Measurements from ENCODE around the gene ATP1A4.

Gene ATP1A4

DNA sequence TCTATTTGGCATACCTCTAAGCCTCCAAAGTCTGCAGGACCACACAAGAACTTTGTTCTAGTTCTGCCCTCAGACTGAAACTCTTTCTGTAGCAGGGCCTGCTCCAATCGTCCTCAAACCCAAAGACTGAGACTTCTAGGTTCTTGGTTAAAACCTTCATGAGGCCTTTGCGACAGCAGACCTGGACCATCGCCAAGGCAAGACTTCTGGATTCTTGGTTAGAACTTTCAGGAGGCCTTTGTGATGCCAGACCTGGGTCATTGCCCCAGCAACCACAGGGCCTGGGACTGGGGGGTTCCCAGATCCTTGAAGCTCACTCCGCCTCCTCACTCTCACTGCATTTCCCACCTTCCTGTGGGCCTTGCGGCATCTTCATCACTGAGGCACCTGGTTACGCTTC, at the start of gene ATP1A4:
Gene ATP1A4 (plus strand): TSS at position 301 of the 400 bp plus-strand sequence. CDS start 438 bp downstream, outside the sequence.
- TF ChIP-seq, protein P1, sequence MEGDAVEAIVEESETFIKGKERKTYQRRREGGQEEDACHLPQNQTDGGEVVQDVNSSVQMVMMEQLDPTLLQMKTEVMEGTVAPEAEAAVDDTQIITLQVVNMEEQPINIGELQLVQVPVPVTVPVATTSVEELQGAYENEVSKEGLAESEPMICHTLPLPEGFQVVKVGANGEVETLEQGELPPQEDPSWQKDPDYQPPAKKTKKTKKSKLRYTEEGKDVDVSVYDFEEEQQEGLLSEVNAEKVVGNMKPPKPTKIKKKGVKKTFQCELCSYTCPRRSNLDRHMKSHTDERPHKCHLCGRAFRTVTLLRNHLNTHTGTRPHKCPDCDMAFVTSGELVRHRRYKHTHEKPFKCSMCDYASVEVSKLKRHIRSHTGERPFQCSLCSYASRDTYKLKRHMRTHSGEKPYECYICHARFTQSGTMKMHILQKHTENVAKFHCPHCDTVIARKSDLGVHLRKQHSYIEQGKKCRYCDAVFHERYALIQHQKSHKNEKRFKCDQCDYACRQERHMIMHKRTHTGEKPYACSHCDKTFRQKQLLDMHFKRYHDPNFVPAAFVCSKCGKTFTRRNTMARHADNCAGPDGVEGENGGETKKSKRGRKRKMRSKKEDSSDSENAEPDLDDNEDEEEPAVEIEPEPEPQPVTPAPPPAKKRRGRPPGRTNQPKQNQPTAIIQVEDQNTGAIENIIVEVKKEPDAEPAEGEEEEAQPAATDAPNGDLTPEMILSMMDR (IDR thresholded peaks at IDR 0.05; ENCODE audit: low read depth, low read length, poor library complexity, severe bottlenecking), result no peak
- no peak for TF ChIP-seq EZH2phosphoT487 (IDR thresholded peaks at IDR 0.05; ENCODE audit: borderline replicate concordance, low read length)
- Histone ChIP-seq H3K9me3 (ENCODE audit: control insufficient read depth, insufficient read depth, low read length) (no peaks in the 10 kb centered on the region), H3K4me2 (ENCODE audit: low read length) (no peak within 1 kb of the TSS), H3K4me1 (ENCODE audit: control insufficient read depth, low read length) (no peaks in the 10 kb centered on the region), H4K20me1 (ENCODE audit: control insufficient read depth, insufficient read depth, low read depth, low read length) (no peaks in the 10 kb centered on the region), H3K27ac (ENCODE audit: low read depth, low read length) (no peak within 1 kb of the TSS), H3F3A (ENCODE audit: control insufficient read depth, insufficient read depth) (no peaks in the 10 kb centered on the region), H3K27me3 (ENCODE audit: control insufficient read depth, low read length) (peaks cover 7% of the 10 kb centered on the region), H3K36me3 (ENCODE audit: control insufficient read depth, low read length) (no peaks in the 10 kb centered on the region), H3K4me3 (ENCODE audit: low read length) (no peak within 1 kb of the TSS), H3K79me2 (ENCODE audit: control insufficient read depth, low read length) (no peaks in the 10 kb centered on the region), H3K9me2 (replicated peaks; ENCODE audit: control insufficient read depth, low read length) (no peaks in the 10 kb centered on the region)

- Histone ChIP-seq H3K9me2 (replicated peaks; ENCODE audit: control insufficient read depth, low read length) (no peaks in the 10 kb centered on the region), H4K20me1 (ENCODE audit: control insufficient read depth, insufficient read depth, low read depth, low read length) (no peaks in the 10 kb centered on the region), H3K9me3 (ENCODE audit: control insufficient read depth, insufficient read depth, low read length) (no peaks in the 10 kb centered on the region), H3K4me2 (ENCODE audit: low read length) (peak overlapping the region; percentile 73), H3K27ac (ENCODE audit: low read depth, low read length) (no peak overlapping the region), H3K79me2 (ENCODE audit: control insufficient read depth, low read length) (peaks cover 14% of the 10 kb centered on the region), H3K27me3 (ENCODE audit: control insufficient read depth, low read length) (no peaks in the 10 kb centered on the region), H3K4me3 (ENCODE audit: low read length) (peak overlapping the region; percentile 61), H3F3A (ENCODE audit: control insufficient read depth, insufficient read depth) (0 out of 2 replicates have a peak, but pooled peaks cover 4% of the 10 kb centered on the region), H3K4me1 (ENCODE audit: control insufficient read depth, low read length) (peaks cover 32% of the 10 kb centered on the region), H3K36me3 (ENCODE audit: control insufficient read depth, low read length) (no peaks in the 10 kb centered on the region)
- TF ChIP-seq EZH2phosphoT487 (IDR thresholded peaks at IDR 0.05; ENCODE audit: borderline replicate concordance, low read length), result no peak
- TF ChIP-seq, protein P1 (IDR thresholded peaks at IDR 0.05; ENCODE audit: low read depth, low read length, poor library complexity, severe bottlenecking), result no peak
Measured at GRCh38 chr1:160101717-160102522, 49.5 kb upstream of the ATP1A4 start.

DNA sequence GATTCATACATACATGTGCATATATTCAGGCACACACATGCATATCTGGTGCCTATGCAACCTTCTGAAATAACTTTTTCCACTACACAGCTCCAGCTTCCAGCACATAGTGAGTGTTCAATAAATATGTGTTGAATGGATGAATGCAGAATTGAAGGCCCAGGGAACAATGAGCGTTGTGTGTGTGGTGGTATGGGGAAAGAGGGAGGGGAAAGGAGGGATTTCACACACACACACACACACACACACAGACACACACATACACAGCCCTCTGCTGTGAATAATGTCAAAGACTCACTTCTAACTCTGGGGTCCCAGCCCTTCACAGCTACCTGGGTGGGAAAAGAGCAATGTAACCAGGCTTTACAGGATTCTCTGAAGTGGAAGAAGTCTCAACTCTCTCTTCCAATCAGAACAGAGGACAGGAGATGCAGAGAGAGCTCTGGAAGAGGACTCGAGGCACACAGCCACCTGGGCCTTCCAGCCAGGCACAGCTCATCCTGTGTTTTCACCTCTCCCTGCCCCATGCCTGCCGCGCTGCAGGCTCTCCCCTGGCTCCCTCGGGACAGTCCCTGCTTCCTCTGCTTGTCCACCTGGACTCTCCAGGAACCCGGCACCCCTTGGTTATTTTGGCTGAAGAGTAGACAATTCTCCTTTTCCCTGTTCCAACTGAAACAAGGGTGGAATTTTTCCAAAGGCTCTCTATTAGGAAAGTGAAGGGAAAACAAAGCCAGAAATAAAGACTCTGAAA, 47.6 kb upstream of the ATP1A4 start:
- Histone ChIP-seq H3K4me2 (ENCODE audit: low read length) (no peak overlapping the region), H3K79me2 (ENCODE audit: control insufficient read depth, low read length) (no peaks in the 10 kb centered on the region), H3K4me3 (ENCODE audit: low read length) (no peak overlapping the region), H3F3A (ENCODE audit: control insufficient read depth, insufficient read depth) (0 out of 2 replicates have a peak, but pooled peaks cover 4% of the 10 kb centered on the region), H3K4me1 (ENCODE audit: control insufficient read depth, low read length) (peaks cover 23% of the 10 kb centered on the region), H4K20me1 (ENCODE audit: control insufficient read depth, insufficient read depth, low read depth, low read length) (no peaks in the 10 kb centered on the region), H3K9me3 (ENCODE audit: control insufficient read depth, insufficient read depth, low read length) (no peaks in the 10 kb centered on the region), H3K36me3 (ENCODE audit: control insufficient read depth, low read length) (no peaks in the 10 kb centered on the region), H3K27ac (ENCODE audit: low read depth, low read length) (no peak overlapping the region), H3K27me3 (ENCODE audit: control insufficient read depth, low read length) (no peaks in the 10 kb centered on the region), H3K9me2 (replicated peaks; ENCODE audit: control insufficient read depth, low read length) (no peaks in the 10 kb centered on the region)
- TF ChIP-seq, protein P1 (IDR thresholded peaks at IDR 0.05; ENCODE audit: low read depth, low read length, poor library complexity, severe bottlenecking), result no peak

Measured in DOHH2 (cell line).